HL-60/S4 treated with retinoic acid at 250 ng/mL for 4 days and 3 days (cell line): Measurements from ENCODE around the gene NCDN.

ENCODE experiments used
- in situ Hi-C: fragments of 300-500 bp; cut with MboI; formaldehyde crosslinking; loops from 2 replicates; pipeline ENCODE4 v1.7.0; 2022; ENCODE audit warnings: low sequenced_read_pairs

The NCDN gene

GRCh38 chr1:35588197-35588910, 30.8 kb downstream of the NCDN start:
- in situ Hi-C loops, result no loop called here

GRCh38 chr1:35589516-35590427, 32.2 kb downstream of the NCDN start:
- in situ Hi-C loops, result no loop called here

- in situ Hi-C loops, result no loop called here
These were observed 33.0 kb downstream of the NCDN start for GRCh38 chr1:35590476-35591040.

GRCh38 chr1:35591211-35591610, 33.6 kb downstream of the NCDN start:
- in situ Hi-C loops, result no loop called here

- in situ Hi-C loops, result no loop called here
These were observed 35.6 kb downstream of the NCDN start for GRCh38 chr1:35592991-35593769.

- in situ Hi-C loops, result no loop called here
These were observed 36.6 kb downstream of the NCDN start for GRCh38 chr1:35594005-35594760.

- in situ Hi-C loops, result no loop called here
These were observed 38.1 kb downstream of the NCDN start for GRCh38 chr1:35595684-35596083.

GRCh38 chr1:35597870-35598269, 40.3 kb downstream of the NCDN start:
- in situ Hi-C loops, result no loop called here

GRCh38 chr1:35598895-35599294, 41.3 kb downstream of the NCDN start:
- in situ Hi-C loops, result no loop called here

GRCh38 chr1:35599411-35599810, 41.8 kb downstream of the NCDN start:
- in situ Hi-C loops, result no loop called here

GRCh38 chr1:35600593-35600992, 43.0 kb downstream of the NCDN start:
- in situ Hi-C loops, result no loop called here

GRCh38 chr1:35603468-35603867, 45.9 kb downstream of the NCDN start:
- in situ Hi-C loops, result no loop called here

- in situ Hi-C loops, result no loop called here
These were observed 46.3 kb downstream of the NCDN start for GRCh38 chr1:35603941-35604340.

- in situ Hi-C loops, result no loop called here
These were observed 47.7 kb downstream of the NCDN start for GRCh38 chr1:35605071-35605866.

GRCh38 chr1:35605867-35606182, 48.2 kb downstream of the NCDN start:
- in situ Hi-C loops, result no loop called here

GRCh38 chr1:35611655-35612054, 54.1 kb downstream of the NCDN start:
- in situ Hi-C loops, result no loop called here

GRCh38 chr1:35615440-35615839, 57.8 kb downstream of the NCDN start:
- in situ Hi-C loops, result no loop called here
